Measurements from ENCODE around the gene KRTAP10-2.
"Not testable (repeated sequence)": the region's sequence is repeated elsewhere in the genome, so short reads cannot be mapped to it uniquely, and the experiment has no call there.

DNA sequence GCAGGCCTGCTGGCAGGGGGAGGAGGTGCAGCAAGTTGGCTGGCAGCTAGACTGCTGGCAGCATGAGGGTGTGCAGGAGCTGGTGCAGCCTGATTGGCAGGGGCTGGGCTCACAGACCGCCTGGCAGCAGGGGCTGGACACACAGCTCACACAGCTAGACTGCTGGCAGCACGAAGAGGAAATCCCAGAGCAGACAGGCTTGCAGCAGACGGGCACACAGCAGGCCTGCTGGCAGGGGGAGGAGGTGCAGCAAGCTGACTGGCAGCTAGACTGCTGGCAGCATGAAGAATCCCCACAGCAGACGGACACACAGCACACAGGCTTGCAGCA, 40.5 kb upstream of the KRTAP10-2 start:
- TF ChIP-seq, protein P1, sequence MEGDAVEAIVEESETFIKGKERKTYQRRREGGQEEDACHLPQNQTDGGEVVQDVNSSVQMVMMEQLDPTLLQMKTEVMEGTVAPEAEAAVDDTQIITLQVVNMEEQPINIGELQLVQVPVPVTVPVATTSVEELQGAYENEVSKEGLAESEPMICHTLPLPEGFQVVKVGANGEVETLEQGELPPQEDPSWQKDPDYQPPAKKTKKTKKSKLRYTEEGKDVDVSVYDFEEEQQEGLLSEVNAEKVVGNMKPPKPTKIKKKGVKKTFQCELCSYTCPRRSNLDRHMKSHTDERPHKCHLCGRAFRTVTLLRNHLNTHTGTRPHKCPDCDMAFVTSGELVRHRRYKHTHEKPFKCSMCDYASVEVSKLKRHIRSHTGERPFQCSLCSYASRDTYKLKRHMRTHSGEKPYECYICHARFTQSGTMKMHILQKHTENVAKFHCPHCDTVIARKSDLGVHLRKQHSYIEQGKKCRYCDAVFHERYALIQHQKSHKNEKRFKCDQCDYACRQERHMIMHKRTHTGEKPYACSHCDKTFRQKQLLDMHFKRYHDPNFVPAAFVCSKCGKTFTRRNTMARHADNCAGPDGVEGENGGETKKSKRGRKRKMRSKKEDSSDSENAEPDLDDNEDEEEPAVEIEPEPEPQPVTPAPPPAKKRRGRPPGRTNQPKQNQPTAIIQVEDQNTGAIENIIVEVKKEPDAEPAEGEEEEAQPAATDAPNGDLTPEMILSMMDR (IDR thresholded peaks at IDR 0.05): not testable (repeated sequence)
- TF ChIP-seq POLR2A (IDR thresholded peaks at IDR 0.05): not testable (repeated sequence)

Data from sigmoid colon (tissue), 3 donors.